NAMALWA (cell line): Measurements from ENCODE around the gene COLQ.
"Not testable (repeated sequence)": the region's sequence is repeated elsewhere in the genome, so short reads cannot be mapped to it uniquely, and the experiment has no call there.

Source experiments
- DNase-seq: peaks from one replicate; pipeline ENCODE4 v3.0.0-alpha.2; 2015; ENCODE audit warnings: low spot score

Gene COLQ

DNA sequence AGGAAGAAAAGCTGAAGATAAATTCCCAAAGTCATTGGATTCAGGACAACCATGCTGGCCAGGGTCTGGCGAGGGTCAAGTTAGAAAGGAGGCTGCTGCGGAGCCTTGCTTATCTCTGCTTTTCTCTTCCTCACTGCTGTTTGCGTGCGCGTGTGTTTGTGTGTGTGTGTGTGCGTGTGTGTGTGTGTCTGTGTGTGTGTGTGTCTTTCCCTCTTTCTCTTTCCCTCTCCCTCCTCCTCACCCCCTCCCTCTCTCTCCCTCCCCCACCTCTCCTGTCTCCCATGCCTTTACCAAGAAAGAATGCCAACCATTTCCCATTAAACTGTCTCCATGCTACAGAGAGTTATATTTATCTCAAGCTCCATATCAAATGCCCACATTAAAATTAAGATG is at the start of gene COLQ:
TSS of gene COLQ (minus strand) at position 134 of the 393 bp plus-strand sequence. CDS start at position 53, 81 bp downstream.
- no peak for DNase-seq

DNA sequence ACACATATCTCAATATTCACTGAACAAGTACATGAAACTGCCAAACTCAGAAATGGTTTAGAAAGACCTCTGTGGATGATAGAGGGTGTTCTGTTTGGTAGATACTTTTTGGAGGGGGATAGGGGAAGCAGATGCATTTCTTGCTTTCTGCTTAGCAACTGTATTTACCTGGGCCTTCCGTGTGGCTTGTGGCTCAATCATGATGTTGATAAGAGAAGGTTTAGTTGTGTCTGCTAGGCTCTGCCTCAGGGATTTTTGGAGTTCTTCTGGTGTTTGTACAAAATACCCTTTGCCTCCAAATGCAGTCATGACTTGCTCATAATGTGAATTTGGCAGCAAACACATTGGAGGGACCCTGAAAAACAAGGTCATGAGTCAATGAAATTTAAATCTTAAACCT is 41.7 kb upstream of the COLQ start:
- no peak for DNase-seq

DNA sequence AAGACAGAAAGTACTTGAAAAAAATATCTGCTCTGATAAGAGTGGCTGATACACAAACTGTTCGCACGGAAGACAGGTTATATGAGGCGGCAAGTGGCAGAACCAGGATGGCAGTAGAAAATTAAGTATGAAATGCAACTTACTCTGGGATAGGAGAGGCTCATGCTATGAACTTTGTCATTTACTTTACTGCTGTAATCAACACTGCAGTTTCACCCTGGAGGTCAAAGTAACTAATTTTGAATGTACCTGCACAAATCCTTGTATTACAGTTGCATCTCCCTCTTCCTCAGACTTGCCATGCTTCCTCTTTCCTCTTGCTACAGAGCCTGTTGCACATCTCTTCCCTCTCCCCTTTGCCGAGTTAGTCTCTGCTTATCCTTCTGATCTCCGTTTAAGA is 41.1 kb upstream of the COLQ start:
- no peak for DNase-seq

DNA sequence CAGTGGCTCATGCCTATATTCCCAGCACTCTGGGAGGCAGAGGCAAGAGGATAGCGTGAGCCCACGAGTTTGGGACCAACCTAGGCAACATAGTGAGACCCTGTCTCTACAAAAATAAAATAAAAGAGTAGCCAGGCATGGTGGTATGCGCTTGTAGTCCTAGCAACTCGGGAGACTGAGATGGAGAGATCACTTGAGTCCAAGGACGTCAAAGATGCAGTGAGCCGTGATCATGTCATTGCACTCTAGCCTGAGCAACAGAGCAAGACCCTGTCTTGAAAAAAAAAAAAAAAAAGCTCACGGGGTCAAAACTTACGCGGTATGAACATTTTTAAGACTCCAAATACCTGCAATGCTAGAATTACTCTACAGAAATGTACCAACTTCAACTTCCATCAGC is 37.1 kb upstream of the COLQ start:
- no peak for DNase-seq

DNA sequence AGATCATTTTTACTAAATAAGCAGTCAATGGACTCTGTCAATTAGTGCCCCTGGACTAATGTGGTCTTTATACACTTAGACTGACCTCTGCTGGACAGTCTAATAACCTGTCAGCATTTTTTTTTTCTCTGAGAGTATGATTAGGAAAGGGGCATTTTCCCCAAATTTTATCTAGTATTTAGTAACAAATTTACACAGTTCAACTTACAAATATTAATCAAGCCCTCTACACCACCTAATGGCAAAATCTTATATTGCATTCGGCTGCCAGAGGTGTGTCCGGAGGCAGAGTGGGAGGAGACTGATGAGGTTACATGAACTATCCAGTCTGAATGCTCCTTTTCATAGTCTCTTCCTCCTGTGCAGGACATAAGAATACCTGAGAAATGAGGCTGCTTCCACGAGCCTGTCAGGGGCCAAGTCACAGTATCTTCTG is 36.0 kb upstream of the COLQ start:
- DNase-seq = peak; percentile 91

DNA sequence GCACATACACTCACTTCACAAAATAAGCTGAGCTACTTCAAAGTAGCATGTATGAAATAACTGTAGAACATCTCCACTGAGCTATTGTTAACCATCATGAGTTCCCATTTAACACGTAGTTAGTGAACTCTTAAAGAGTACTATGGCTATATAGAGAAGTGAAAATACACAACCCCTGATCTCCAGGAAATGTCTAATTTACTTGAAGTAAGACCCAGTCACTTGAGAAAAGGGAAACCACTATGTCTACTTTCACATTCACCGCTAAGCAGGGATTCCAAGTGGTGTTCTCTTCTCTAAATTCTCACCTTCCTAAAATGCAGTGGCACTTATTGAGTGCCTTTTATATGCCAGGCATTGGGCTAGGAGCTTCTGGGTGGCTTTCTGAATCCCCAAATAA is 35.0 kb upstream of the COLQ start:
- DNase-seq = peak; percentile 61

DNA sequence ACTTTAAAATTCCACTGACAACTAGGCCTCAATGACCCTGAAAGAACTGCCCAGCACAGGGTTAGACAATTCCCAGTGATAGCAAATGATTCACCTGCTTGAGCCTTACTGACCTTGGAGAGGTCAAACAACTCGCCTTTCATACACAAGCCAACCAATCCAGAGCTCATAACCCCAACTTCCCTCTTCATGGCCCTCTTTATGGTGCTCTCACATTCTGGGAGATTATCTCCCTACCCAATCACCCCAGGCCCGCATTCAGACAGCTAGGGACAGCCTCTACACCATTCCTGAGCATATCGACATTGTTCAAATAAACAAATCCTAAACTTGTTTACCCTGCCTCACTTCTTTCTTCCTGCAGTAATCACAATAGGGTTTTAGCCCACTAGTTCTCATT is 32.2 kb upstream of the COLQ start:
- DNase-seq = no peak

DNA sequence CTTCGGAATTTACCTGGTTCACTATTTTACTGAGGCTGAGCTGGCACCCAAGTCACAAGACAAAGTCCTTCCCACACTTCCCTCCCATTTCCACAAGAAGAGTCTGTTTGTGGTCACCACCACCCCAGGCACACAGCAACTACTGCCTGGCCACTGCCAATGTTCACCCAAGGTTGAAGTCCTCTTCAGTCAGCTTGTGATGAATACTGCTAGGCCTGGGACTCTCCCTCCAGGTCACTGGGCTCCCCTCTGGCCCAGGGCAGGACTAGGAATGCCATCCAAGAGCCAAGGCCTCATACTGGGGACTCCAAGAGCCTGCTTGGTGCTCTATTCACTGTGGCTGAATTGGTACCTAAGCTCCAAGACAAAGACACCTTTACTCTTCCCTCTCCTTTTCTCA is 30.4 kb upstream of the COLQ start:
- no peak for DNase-seq

DNA sequence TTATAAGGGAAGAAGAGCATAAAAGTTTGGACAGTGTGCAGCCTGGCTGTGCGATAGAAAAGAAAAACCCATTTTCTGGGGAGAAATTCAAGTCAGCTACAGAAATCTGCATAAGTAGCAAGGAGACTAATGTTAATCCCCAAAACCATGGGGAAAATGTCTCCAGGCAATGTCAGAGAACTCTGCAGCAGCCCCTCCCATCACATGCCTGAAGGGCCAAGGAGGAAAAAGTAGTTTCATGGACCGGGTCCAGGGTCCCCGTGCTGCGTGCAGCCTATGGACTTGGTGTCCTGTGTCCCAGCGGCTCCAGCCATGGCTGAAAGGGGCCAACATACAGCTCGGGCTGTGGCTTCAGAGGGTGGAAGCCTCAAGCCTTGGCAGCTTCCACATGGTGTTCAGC is 28.3 kb upstream of the COLQ start:
- DNase-seq = no peak

DNA sequence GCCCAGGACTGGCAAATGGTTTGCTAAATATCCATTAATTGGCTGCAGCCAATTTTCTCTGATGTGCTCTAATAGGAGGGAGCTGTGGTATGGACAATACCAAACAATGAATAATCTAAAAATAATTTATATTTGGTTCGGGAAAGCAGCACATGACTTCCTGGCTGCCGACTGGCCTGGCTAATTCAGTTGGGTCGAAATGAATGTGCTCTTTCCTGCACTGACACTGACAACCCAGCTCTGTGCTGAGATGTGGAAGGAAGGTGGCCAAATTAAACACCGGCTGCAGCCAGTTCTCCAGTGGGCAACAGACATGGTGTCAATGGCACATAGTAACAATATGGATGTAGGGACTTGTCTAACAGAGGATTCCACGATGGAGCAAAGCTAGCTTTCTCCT is 21.1 kb upstream of the COLQ start:
- DNase-seq = no peak

DNA sequence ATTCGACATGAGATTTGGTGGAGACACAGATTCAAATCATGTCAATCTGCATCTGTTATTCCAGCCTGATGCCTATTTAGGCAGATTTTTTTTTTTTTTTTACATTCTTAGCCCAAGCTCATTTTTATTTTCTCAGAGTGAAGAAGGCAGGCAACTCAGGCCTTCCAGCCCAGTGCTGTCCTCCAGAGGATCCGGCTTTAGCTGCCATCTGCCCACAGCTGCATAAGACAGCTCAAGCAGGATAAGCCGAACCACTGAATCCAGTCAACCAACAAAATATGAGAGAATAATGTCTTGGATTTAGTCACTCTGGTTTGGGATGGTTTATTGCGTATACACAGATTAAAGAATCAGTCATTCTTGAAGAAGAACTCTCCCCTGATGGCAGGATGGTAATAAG is 19.9 kb upstream of the COLQ start:
- DNase-seq = no peak

DNA sequence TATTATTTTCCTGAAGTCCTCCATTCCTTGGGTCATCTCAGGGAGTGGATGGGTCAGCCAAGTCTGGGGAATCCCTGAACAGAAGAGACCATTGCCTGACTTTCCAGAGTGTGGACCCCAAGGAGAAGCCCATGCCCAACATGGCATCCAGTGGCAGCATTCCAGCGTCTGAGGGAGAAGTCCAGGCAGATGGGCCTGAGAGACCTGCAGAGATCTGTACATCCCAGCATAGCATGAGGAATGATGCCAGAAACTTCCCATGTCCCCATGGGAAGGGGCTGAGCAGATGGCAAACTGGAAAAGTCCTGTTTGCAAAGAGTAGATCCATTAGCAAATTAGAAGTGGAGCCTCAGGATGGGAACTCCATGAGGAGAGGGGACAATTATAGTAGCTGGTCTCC is 17.6 kb upstream of the COLQ start:
- DNase-seq = no peak

DNA sequence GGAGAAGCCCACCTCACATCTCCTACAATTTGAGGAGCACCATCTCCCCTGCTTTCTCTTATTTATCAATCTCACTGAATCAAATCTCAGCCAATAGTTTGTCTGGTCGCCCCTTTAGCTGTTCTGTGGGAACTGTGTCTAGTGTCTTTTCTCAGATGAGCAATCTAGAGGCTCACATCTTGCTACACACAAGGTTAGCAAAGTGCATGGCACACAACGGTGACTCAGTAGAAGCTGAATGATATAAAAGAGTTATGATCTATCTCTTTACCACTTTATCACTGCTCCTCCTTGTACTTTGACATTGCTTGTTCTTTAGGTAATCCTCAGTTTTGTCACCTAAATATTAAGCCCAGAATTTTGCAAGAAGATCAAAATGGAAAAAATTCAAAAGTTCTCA is 16.8 kb upstream of the COLQ start:
- DNase-seq = no peak

DNA sequence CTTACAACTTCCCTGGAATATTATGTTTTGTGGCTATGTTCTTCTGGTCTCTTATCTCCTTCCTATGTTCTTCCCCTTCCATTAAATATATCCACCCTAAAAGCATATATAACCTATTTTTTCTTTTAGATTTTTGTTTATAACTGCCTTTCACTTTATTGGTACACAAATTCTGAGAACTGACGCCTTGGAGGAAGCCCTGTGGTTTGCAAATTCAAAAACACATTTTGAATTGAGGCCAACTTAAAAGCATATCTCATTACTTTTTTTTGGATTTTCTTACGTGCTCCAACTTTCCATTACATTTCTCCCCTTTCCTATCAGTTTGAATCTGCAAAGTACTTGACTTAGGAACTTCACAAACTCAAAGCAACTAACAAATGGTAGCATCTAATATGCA is 15.3 kb upstream of the COLQ start:
- no peak for DNase-seq

DNA sequence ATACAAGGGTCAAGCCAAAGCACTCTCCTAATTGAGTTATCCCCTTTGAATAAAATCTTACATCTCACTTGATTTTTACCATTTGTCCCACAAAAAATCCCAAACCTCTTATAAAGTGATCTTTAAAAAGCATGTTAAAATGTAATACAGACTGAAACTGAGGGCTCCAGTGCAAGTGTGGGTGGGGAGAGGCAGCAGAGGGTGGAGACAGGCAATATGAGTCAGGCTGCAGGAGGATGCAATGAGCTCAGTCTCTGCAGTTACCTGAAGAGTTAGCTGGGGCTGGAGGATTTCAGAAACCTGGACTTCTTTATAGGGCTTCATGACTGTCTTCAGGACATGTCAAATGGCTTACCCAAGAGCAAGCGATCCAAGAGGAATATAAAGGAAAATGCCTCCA is 14.2 kb upstream of the COLQ start:
- no peak for DNase-seq

DNA sequence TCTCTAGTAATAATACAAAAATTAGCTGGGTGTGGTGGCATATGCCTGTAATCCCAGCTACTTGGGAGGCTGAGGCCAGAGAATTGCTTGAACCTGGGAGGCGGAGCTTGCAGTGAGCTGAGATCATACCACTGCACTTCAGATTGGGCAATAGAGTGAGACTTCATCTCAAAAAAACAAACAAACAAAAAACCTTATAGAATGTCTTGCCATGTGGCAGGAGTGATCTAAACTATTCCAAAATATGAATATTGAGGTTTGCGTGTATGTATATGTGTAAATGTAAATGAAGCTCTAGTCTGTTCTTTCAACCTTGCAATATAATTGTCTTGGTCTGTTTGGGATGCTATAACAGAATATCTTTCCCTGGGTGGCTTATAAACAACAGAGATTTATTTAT is 11.1 kb upstream of the COLQ start:
- DNase-seq = not testable (repeated sequence)

DNA sequence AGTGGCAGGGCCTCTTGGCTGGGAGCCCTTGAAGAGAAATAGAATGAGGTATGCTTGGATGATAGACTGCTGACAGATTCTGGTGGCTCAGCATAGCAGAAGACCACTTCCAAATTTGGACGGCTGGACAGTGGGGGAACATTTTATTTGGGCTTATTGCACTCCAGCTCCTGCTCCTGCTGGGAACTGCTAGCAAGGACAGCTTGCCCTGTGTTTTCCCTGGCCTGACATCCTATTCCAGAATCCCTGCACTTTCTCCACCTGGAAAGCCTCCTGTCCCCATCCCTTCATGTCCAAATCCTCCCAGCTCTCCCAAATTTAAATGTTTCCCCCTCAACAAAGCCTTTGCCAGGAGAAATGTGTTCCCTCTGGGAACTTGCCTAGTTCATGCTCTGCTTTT is 9.8 kb upstream of the COLQ start:
- no peak for DNase-seq

DNA sequence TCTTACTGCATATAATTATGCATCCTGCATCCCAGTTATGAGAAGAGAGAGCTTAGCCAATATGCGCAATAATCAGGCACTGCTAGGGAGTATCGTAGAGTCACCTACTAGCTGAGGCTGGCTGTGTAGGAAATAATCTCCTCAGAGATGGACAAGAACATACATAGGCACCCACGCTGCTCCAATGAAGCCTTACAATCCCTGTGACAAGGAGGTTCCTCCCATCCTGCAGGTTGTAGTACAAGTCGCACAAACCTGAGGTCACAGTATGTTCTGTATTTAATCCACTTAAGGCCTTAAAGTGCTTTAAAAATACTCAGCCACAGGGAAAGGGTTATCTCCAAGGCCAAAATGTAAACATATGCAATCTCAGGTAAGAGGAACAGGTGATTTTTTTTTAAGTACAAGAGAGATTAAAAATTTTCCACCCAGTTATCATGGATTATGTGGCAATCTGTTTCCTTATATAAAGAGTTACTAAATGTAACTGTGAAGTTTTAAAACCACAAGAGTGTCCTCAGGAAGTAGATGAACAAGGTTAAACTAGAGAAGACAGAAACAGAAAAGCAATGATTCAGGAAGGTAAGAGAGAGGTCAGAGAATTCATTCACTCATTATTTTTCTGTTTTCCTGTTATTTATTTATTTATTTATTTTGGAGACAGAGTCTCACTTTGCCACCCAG is 7.5 kb upstream of the COLQ start:
- DNase-seq = no peak

DNA sequence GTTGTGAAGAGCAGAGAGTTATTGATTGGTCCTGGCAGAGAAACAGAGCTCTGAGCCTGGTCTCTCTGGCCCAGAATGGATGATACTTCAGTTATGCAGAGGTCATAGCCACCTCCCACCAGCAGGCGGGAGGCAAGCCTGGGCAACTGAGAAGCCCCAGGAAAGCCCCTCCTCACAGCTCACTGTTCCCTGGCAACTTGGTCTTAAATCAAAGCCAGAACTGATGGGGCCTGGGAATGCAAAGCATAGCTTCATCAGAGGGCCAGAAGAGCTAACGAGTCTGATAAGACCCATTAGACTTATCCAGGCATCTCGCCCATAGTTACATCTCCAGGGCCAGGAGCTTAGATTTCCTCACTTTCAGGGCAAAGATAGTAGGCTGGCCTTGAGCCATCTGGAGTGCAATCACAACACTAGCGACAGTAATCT is 5.5 kb upstream of the COLQ start:
- peak; percentile 31 for DNase-seq

DNA sequence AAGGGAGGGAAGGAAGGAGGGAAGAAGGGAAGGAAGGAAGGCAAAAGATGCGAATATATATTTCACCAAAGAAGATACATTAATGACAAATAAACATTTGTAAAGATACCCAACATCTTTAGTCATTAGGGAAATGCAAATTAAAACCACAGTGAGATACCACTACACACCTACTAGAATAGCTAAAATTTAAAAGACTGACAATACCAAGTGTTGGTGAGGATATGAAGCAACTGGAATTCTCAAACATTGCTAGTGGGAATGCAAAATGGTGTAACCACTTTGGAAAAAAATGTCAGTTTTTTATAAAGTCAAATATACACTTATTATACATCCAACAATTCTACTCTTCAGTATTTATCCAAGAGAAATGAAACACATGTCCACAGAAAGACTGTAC is 4.3 kb upstream of the COLQ start:
- DNase-seq = no peak

DNA sequence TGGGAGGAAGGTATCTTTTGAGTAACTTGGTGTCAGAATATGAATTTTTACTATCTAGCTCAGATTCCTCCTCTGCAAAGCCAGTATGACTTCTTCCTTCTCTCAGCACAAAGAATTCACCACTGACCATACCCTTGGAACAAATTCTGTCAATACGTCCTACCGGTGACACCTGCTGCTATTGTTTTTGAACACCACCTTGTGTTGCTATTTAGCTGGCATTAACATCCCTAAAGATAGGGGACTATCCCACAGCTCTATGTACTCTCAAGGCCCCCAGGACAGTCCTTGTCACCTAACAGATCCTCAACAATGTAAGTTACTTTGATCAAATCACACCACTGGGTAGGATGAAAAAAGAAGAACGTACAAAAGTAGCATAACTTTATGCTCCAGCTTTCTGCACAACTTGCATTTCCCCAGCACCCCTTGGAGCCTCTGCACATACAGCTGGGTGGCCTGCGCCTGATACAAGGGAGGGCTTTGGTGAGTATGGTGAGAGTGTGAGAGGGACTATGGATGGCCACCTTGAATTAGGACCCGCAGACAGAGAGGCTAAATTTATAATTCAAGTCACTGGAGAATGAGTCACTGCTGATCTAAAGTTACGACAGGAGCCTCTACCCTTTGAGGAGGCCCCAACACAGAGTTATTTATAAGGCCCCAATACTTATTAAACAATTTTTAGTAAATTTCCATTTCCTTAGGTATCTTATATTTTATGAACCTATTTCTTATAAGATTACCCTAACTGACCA is 2.3 kb upstream of the COLQ start:
- no peak for DNase-seq

DNA sequence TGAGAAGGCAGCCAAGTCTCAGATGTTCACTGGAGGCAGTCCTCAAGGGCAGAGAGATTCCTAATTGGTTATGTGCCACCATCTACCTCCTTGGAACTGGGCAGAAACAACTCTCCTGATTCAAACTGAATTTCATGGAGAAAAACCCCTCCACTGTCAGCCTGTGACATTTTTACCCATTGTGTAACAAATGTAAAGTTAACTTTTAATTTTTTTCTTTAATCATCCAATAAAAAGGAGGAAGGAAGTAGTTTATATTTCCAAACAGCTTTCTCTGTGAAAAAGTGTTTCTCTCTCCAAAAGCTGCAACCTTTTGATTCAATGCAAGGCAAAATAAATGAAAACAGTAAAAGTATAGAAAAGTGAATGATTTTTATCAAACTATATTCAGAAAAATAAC is 510 bp upstream of the COLQ start:
- DNase-seq = no peak

DNA sequence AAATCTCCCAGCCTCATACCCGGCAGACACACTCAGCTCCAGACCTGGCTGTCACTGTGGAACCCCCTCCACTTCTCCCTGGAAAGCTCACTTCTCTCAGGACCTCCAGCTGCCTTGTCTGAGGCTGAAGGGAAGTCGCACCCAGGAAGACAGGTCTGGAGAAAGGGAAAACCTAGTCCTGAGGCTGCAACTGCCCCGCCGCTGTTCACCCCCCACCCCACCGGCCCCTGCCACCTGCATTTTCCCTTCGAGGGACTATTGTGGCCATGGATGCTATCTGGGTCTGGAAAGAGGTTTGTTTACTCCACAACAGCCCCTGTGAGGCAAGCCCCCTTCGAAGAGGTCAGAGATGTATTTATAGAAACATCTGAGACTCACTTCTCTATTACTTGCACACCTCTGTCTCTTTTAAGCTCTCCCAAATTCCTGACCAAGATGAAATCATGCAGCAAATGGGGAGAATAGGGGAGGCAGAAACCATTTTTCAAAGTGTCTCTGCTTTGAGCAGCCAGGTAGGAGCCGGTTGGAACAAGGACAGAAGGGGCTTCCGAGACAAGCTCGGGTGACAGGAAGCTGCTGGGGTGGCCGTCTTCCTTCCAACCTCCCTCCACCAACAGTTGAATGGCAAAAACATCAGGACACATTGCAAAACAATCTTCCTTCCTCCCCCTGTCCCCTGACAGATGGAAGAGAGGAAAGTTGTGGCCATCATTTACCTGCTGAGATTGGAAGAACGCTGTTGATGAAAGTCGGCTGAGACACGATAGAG is 518 bp downstream of the COLQ start:
- DNase-seq = no peak
